Mesenteric fat pad (tissue), 1 donor: ENCODE results near the gene AACS. TPM values are rescaled to one million over a fixed set of nuclear protein-coding genes. Genes with fewer than 3 reads are reported as not detected.

Experiments
- DNase-seq: peaks from one replicate; pipeline ENCODE4 v3.0.0-alpha.2; 2020; ENCODE audit warnings: low spot score
- total RNA-seq: library from RNA; stranded (reverse); fragmentation: NEBNext Ultra II Directional; extraction: Animal tissue kit (Norgen Biotek cat#: 25700); gene quantifications from one replicate; pipeline ENCODE4 v1.2.1, GENCODE V29; 2021
- donor health status: DM: yes; HTN: yes; CAD: no.

AACS gene
- total RNA-seq, 1 donor from 2014 or later: 37.8 TPM

DNA sequence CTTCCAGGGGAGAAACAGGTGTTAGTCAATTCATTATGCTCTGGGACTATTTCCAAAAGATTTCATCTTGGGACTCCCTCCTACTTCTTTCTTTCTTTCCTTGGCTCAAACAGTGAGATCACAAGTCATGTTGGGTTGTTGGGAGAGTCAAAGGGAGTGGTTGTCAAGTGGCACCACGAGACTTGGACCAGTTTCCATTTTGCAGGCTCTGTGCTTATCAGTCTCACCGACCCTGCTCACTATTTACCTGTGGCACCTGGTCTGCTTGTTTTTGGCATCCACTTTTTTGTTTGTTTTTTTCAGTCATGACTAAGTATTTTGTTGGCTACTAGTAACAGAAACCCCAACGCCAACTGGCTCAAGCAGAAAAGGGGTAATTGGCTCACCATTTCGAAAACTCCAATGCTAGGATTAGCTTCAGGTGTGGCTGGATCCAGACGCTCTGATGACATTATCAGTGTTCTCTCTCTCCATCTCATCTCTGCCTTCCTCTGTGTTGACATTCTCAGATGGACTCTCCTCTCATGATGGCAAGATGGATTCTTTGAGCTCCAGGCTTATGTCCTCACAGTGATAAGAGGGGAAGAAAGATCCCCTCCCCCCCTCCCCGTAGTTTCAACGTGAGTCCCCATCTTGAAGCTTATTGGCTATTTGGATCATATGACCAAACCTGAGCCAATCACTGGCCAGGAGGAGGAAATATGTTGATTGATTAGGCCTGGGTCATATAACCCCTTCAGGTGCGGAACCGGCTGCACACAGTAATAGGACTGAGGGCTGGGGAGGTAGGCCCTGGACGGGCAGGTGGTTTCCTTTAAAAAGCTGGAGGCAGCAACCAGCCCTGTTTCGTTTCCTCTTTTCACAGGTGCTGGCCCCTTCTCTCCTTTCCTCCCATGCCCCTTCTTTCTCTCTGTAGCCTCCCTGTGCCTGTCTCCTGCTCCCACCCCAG, 84.2 kb downstream of the AACS start:
- no peak for DNase-seq

DNA sequence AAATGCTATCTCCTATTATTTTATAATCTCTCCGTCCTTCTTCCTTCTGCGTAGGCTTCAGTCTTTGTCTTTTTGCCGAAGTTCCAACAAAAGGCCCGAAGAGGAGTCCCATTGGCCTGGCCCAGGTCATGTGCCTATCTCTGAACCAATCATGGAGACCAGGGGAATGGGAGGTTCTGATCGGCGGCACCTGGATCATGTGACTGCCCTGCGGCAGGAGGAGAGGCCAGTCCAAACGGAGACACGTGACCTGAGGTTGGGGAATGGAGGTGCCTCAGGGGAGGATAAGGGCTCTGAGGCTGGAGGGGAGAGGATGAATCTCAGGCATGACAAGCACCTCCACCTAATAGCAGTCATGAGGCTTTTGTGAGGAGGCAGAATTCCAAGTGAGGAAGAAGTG, 86.0 kb downstream of the AACS start:
- no peak for DNase-seq

DNA sequence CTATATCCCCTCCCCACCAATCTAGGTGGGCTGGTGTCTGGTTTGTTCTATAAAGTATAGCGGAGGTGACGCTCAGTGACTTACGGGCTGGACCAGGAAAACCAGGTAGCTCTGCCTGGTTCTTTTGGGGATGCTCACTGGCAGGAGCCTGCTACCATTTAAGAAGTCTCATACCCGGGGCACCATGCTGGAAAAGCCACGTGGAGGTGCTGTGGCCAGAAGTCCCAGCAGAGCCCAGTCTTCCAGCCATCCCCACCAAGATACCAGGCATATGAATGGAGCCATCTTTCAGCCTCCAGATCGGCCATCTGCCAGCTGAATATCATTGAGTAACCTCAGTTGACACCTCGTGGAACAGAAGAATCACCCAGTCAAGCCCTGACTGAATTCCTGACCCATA, 87.2 kb downstream of the AACS start:
- no peak for DNase-seq

DNA sequence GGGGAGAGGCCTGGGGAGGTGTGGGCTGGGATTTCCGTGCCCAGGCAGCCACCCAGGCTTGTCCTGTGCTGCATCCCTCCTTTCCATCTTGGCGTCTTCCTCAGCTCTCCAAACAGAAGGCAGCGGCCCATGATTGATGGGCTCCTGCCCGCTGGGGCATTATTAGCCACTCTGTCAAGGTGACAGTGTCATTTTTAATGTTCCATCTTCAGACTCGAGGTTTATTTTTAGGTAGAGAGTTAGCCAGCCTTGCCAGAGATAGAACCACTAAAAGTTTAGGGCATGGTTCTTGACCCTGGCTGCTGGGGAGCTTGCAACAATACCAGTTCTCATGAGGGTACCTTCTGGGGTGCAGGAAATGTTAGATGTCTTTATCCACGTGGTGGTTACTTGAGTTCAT, 90.1 kb downstream of the AACS start:
- no peak for DNase-seq

DNA sequence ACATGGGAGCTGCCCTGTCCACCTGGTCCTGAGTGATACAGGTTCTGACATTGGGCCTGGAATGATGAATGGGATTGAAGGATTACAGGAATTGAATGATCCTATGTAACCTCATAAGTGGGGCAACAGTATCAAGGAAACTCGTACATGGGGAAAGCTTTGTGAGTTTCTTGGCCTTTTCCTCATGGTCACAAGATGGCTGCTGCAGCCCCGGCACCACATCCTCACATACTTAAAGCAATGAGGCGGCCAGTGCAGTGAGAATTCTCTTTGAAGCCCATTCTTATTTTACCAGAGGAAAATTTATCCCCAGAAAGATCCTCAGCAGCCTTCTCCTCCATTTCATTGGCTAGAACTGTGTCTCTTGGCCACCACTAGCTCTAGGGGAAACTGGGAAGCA, 91.9 kb downstream of the AACS start:
- no peak for DNase-seq

DNA sequence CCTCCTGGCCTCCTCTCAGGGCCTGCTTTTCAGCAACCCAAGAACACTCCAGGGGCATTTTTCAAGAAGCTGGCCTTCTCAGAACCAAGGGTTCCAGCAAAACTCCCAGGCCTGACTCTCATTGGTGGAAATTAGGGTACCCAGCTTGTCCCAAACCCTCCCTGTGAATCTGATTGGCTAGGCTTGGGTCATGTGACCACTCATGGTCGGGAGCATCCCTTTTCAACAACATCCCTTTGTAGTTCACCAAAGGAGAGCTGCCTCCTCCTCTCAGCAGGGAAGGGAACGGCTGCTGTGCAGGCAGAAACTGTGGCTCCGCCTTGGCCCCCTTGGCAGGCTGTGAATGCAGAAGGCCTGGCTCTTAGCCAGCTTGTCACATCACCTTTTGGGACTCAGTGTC, 94.5 kb downstream of the AACS start:
- DNase-seq: no peak

DNA sequence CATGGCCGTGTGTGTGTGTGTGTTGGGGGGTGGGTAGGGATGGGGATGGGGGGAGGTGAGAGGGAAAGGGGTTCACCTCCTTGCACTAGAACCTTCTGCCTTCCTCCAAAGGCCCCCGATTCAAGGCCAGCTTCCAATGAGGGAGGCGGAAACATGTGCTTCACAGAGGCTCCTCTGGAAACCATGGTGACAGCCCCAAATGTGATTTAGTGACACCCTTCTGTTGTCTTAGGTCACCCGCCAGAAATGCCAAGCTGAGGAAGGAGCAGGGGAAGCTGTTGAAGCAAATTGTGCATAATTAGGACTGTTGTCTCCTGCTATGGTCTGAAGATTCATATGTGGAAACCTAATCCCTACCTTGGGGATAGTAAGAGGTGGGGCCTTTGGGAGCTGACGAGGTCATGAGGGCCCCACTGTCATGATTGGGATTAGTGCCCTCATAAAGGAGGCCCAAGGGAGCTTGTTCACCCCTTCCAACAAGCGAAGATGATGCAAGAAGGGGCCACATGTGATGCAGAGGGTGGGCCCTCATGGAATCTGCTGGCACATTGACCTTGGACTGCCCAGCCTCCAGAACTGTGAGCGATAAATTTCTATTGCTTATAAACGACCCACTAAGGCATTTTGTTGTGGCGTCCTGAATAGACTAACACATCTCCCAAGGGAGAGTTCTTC, 95.2 kb downstream of the AACS start:
- DNase-seq: no peak

DNA sequence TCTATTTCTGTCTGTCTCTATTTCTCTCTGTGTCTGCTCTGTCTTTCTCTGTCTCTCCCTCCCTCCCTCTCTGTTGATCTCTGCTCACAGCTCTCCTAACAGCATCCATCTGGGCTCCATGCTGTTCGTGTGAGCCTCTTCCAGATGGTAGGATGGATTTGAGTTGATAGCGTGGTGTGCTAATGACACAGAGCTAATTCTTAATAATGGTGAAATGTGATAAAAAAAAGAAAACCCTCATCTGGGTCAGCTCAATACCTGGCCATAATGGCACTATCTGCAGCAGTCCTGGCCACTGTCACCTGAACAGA, 96.4 kb downstream of the AACS start:
- DNase-seq: no peak

DNA sequence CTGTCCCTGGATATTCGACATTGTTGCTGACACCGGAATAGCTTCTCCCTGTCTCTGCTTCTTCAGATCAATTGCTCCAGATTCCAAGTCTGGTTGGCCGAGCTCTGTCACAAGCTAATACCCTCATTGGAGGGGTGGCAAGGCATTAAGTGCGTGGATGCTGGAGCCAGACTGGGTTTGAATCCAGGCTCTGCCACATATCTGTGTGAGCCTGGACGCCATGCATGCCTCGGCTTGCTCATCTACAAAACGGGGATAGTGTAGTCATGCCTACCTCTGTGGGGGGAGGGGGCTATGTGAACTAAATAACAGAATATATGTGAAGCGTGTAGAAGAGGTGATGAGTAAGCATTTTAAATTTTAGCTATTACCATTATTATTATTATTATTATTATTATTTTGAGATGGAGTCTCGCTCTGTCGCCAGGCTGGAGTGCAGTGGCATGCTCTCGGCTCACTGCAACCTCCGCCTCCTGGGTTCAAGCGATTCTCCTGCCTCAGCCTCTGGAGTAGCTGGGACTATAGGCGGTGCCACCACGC, 97.3 kb downstream of the AACS start:
- DNase-seq: no peak

DNA sequence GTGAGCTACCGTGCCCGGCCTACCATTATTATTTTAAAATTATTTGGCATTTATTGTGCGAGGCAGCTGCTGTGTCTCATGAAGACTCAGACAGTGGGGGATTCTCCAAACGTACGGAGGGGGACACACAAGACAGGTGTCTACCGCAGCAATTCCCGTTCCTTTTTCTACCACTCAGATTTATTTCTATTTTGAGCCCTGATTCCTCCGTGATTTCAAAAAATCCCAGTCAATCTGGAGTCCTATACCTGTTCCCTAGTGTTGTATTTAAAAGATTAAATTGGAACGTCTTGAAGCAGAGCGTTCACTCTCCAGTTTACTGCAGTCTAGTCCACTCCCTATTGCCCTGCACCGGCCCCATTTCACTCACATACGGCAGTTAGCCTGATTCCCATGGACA, 97.9 kb downstream of the AACS start:
- DNase-seq: no peak

DNA sequence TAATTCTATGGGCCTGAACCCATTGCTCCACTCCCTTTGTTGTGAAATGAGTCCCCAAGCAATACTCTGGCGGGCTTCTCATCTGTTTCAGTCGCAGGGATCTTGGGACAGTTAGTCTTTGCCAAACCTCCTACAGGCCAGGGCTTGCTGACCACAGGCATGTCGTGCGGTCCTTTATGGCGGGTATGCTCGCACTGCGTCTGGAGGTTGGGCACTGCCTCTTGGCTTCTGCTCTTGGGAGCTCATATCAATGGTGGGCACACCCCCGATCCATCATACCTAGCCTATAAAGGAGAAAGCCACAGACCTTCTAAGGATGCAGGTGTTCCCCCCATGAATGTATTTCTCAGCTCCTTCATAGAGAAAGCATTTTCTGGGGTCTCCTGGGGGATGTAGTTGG, 99.3 kb downstream of the AACS start:
- no peak for DNase-seq

DNA sequence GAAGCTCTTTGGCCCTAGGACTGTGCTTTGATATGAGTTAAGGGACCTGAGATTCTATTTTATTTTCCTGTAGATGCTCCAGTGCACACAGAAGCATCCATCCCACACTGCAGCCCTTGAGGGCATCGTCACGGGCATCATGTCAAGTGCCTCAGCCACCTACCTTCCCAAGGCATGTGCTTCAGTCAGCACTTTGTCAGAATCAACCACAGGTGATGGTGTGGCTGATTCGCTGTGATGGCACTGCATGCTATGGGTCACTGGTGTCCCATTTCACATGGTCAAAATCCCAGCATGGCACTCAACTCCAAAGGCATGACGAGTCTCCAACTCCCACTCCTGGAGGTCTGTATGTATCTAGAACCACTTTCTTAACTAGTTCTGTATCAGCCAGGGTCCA, 100.8 kb downstream of the AACS start:
- no peak for DNase-seq

DNA sequence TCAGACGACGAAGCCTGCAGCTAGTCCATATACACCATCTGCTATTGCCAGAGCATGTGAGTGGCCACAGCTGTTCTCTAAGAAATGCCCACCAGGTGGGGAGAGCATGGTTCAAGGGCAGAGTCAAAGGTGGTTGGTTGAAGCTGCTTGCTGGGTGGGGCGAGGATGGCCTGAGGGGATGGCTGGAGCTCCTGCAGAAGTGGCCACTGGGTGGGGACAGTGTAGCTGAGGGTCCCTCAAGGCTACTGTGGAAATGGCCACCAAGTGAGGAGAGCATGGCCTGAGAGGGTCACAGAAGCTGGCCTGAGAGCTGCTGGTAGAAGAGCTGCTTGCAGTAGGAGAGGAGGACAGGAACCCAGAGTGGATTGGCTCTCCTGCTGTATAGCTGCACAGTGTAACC, 102.4 kb downstream of the AACS start:
- DNase-seq: no peak

DNA sequence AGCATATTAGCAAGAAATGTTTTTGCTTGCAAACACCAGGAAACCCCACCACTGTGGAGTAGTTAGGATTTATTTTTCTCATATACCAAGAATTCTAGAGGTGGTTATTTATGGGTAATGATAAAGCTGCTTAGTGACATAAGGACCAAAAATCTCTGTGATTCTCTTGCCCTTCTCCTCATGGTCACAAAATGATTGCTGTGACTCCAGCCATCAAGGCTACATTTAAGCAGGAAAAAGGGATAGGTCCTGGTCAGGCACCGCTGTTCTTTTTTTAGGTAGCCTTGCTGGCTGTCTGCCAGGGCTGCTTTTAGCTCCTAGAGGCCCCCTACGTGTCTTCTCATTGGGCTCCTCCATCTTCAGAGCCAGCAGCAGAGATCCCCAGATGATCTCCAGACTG, 104.2 kb downstream of the AACS start:
- DNase-seq: no peak

DNA sequence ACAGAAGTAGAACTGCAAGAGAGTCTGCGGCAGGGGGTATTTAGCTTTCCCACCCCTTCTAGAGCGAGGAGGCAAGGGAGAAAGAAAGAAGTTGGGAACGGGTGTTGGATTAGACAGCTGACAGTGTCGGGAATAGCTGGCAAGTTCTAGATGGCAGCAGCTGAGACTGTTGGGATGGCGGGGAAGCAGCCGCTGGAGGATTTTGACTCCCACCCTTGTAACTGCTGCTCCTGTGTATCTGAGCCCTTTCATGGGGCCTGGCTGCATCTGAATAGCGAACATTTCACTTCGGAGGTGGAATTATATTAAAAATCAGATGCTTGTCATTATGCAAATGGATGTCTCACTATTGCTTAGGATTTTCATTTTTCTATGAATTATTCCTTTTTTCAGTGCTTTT, 104.6 kb downstream of the AACS start:
- no peak for DNase-seq

DNA sequence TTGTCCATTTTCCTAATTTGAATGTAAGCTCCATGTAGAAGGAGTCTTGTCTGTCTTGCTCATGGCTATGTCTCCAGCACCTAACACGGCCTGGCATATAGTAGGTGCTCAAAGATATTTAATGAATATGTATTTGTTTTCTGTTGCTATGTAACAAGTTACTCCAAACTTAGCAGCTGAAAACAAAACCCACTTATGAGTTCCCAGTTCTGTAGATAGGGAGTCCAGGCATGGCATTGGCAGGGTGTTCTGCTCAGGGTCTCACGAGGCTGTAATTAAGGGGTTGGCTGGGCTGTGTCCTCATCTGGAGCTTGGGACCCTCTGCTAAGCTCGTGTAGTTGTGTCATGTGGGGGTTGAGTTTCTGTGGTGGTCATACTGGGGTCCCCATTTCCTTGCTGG, 106.0 kb downstream of the AACS start:
- DNase-seq: no peak

DNA sequence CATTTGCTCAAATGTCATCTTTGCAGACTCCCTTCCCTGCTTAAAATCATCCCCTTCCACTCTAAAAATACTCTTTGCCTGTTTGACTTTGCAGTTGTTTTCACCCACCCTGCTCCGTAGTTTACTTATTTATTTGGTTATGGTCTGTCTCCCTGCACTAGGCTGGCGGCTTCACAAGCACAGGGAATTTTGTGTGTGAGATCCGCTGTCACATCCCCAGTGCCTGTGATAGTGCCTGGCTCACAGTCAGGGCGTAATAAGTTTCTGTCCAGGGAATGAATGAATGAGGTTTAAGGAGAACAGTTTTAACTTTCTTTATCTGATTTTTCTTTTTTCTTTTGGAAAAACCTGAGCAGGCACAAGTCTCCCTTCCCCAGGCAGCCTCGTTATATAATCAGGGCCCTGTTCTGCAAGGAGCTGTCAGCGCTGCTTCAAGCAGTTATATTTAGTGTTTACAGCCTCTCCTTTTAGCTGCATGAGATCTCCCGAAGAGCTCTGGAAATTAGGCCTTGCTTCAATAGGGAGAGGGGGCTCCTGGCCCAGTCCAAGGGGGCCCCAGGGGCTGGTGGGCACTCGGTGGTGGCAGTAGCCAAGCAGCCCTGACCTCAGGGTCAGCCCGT, 107.1 kb downstream of the AACS start:
- DNase-seq: no peak

DNA sequence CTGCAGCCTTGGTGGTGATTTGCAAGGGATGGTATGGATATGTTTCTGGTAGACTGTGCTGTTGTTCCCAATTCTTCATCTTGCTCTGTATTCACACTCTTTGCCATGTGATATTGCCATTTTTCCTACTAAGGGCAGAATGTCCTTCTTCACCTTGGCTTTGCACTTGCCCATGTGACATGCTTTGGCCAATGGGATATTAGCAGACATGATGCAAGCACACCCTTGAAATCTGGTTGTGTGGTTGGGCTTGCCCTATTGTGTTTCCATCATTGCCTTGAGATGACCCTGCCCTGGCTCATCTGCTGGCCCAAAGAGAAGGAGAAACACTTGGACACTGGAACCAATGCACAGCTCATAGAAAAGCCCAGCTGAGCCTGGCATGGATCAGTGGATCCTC, 110.3 kb downstream of the AACS start:
- DNase-seq: no peak

DNA sequence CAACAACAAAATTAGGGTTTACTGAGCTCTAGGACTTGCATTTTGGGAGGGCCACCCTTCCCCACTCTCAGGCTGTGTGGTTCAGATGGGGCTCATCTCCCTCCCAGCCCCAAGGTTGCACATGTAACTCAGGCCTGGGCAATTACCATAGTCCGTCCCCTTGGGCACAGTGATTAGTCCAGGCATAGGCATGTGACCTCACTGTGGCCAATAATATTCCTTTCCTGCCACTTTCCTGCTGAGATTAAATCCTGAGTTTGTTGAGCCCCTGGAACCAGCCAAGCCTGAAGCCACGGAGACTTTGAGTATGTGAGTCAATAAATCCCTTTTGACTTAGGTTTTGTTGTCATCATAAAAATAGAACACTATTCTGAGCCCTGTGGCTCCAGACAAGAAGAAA, 113.0 kb downstream of the AACS start:
- DNase-seq: no peak

DNA sequence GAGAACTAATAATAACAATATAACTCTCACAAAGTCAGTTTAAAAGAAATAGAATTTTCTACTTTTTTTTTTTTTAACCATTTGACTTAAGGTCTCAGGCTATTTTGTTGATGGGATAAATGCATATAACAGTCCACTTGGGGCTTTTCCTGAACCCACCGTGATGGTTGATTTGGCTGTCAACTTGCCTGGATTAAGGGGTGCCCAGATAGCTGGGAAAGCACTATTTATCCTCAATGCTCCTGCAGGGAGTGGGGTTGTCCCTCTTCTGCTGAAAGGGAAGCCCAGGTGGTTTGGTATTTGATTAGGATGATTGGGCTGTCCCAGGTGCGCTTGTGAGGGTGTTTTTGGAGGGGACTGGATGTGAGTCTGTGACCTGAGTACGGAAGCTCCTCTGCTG, 114.9 kb downstream of the AACS start:
- no peak for DNase-seq

DNA sequence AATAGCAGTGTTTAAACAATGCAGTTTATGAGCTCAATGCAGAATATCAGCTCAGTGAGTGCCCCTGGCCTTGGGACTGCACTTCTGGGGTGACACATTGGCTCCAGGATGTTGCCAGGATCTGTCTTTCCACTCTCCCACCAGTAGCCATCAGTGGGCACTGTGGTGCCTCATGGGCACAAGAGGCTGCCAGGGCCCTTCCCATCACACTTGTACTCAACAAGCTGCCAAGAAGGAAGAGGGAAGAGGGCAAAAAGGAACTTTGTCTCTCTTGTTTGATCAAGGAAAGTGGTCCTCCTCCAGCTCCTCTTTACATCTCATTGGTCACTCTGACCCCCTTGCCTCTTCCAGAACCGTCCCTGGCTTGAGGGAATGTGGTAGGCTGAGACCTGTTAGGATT, 115.9 kb downstream of the AACS start:
- no peak for DNase-seq
